GM23338 (cell line): ENCODE measurements around the gene DDRGK1. TPM values are rescaled to one million over a fixed set of nuclear protein-coding genes. Genes with fewer than 3 reads are reported as not detected.

Experiments
- ATAC-seq: fragments of 200-7000 bp; cut with Tn5 transposase; 3 replicates; pipeline ENCODE4 v1.9.1; 2020
- DNase-seq: peaks from one replicate; pipeline ENCODE4 v3.0.0-alpha.2; 2015; ENCODE audit warnings: low spot score
- H2AFZ ChIP-seq: fragments of 200-600 bp; sonication (generic); 2 replicates; pipeline ENCODE4 v1.8.0; 2016; ENCODE audit warnings: antibody characterized with exemption, mild to moderate bottlenecking, moderate library complexity
- H3F3A ChIP-seq: fragments of 200-600 bp; sonication (generic); replicated peaks from 2 replicates; pipeline ENCODE4 v1.8.0; 2017; ENCODE audit warnings: antibody characterized with exemption, mixed run types, low read depth
- H3K27ac ChIP-seq: fragments of 200-600 bp; sonication (generic); 2 replicates; pipeline ENCODE4 v1.6.1; 2016; ENCODE audit warnings: low read depth
- H3K27me3 ChIP-seq: fragments of 200-600 bp; sonication (generic); 2 replicates; pipeline ENCODE4 v1.8.0; 2016; ENCODE audit warnings: mild to moderate bottlenecking, mixed run types, moderate library complexity; ENCODE audit not compliant: insufficient read depth
- H3K36me3 ChIP-seq: fragments of 200-600 bp; sonication (generic); 2 replicates; pipeline ENCODE4 v1.8.0; 2016; ENCODE audit warnings: mild to moderate bottlenecking; ENCODE audit not compliant: insufficient read depth
- H3K4me1 ChIP-seq: fragments of 200-600 bp; sonication (generic); 2 replicates; pipeline ENCODE4 v1.8.0; 2016; ENCODE audit warnings: mild to moderate bottlenecking, moderate library complexity; ENCODE audit not compliant: insufficient read depth
- H3K4me2 ChIP-seq: fragments of 200-600 bp; sonication (generic); 2 replicates; pipeline ENCODE4 v1.7.1; 2017; ENCODE audit warnings: mixed run types
- H3K4me3 ChIP-seq: fragments of 200-600 bp; sonication (generic); 2 replicates; pipeline ENCODE4 v1.6.1; 2016; ENCODE audit warnings: mixed run types
- H3K79me2 ChIP-seq: fragments of 200-600 bp; sonication (generic); replicated peaks from 2 replicates; pipeline ENCODE4 v1.8.0; 2017; ENCODE audit warnings: mild to moderate bottlenecking; ENCODE audit not compliant: insufficient read depth
- H3K9me2 ChIP-seq: fragments of 200-600 bp; sonication (generic); 2 replicates; pipeline ENCODE4 v1.8.0; 2017; ENCODE audit not compliant: insufficient read depth
- H4K20me1 ChIP-seq: fragments of 200-600 bp; sonication (generic); replicated peaks from 2 replicates; pipeline ENCODE4 v1.8.0; 2017; ENCODE audit warnings: mild to moderate bottlenecking; ENCODE audit not compliant: insufficient read depth
- H3K27ac Mint-ChIP-seq: 2 replicates; pipeline ENCODE4 v1.8.0; 2020; ENCODE audit warnings: inconsistent platforms, mild to moderate bottlenecking, moderate library complexity, mixed read lengths
- H3K27me3 Mint-ChIP-seq: 3 replicates; pipeline ENCODE4 v1.8.0; 2022; ENCODE audit warnings: low read depth, mild to moderate bottlenecking, moderate library complexity, mixed read lengths, inconsistent platforms; ENCODE audit not compliant: insufficient read depth, poor library complexity
- H3K36me3 Mint-ChIP-seq: 3 replicates; pipeline ENCODE4 v1.8.0; 2021; ENCODE audit warnings: low read depth, mild to moderate bottlenecking, inconsistent platforms, moderate library complexity, mixed read lengths
- H3K4me1 Mint-ChIP-seq: 3 replicates; pipeline ENCODE4 v1.8.0; 2020; ENCODE audit warnings: mild to moderate bottlenecking, inconsistent platforms, mixed read lengths
- H3K4me3 Mint-ChIP-seq: 3 replicates; pipeline ENCODE4 v1.8.0; 2021; ENCODE audit warnings: moderate library complexity, mild to moderate bottlenecking, inconsistent platforms, mixed read lengths
- H3K9me3 Mint-ChIP-seq: 3 replicates; pipeline ENCODE4 v1.8.0; 2020; ENCODE audit warnings: moderate library complexity, mild to moderate bottlenecking, inconsistent platforms, mixed read lengths
- CREB1 ChIP-seq: fragments of 250-450 bp; sonication (Bioruptor Pico); IDR thresholded peaks from 2 replicates; pipeline ENCODE4 v1.5.0; 2020; ENCODE audit warnings: low read depth, mild to moderate bottlenecking, moderate library complexity
- CTCF ChIP-seq, 2 experiments: fragments of 200-600 bp in 1 of 2; sonication (generic) in 1 of 2; conservative IDR thresholded peaks; 2 replicates each; pipeline versions ENCODE4 v1.5.1 to v1.6.1; 2016 to 2017; ENCODE audit warnings: antibody characterized with exemption in 2 of 2, low read depth in 2 of 2, mild to moderate bottlenecking in 2 of 2, moderate library complexity in 1 of 2
- ETS1 ChIP-seq: IDR thresholded peaks from 2 replicates; pipeline ENCODE4 v1.6.1; 2016; ENCODE audit warnings: antibody characterized with exemption
- EZH2 ChIP-seq: fragments of 200-600 bp; sonication (generic); IDR thresholded peaks from one replicate; pipeline ENCODE4 v1.8.0; 2017; ENCODE audit warnings: antibody characterized with exemption, mild to moderate bottlenecking, low read depth; ENCODE audit not compliant: unreplicated experiment
- EZH2phosphoT487 ChIP-seq: fragments of 200-600 bp; sonication (generic); IDR thresholded peaks from one replicate; pipeline ENCODE4 v1.8.1; 2018; ENCODE audit warnings: antibody characterized with exemption; ENCODE audit not compliant: unreplicated experiment
- JUNB ChIP-seq: IDR thresholded peaks from one replicate; pipeline ENCODE4 v1.6.1; 2016; ENCODE audit warnings: antibody characterized with exemption; ENCODE audit not compliant: unreplicated experiment
- NANOG ChIP-seq: IDR thresholded peaks from 2 replicates; pipeline ENCODE4 v1.6.1; 2016; ENCODE audit warnings: antibody characterized with exemption, borderline replicate concordance
- POLR2AphosphoS5 ChIP-seq: IDR thresholded peaks from 2 replicates; pipeline ENCODE4 v1.6.1; 2016; ENCODE audit warnings: antibody characterized with exemption, low read depth
- REST ChIP-seq: IDR thresholded peaks from one replicate; pipeline ENCODE4 v1.6.1; 2018; ENCODE audit warnings: antibody characterized with exemption; ENCODE audit not compliant: unreplicated experiment
- STAT1 ChIP-seq: IDR thresholded peaks from one replicate; pipeline ENCODE4 v1.6.1; 2016; ENCODE audit warnings: antibody characterized with exemption; ENCODE audit not compliant: unreplicated experiment
- ZNF114 ChIP-seq: fragments of 250-450 bp; sonication (Bioruptor Pico); IDR thresholded peaks from 2 replicates; pipeline ENCODE4 v1.5.0; 2020; ENCODE audit warnings: mild to moderate bottlenecking, moderate library complexity
- ZNF331 ChIP-seq: fragments of 250-450 bp; sonication (Bioruptor Pico); IDR thresholded peaks from 2 replicates; pipeline ENCODE4 v1.5.0; 2020; ENCODE audit warnings: low read depth, mild to moderate bottlenecking, moderate library complexity
- ZNF462 ChIP-seq: fragments of 250-450 bp; sonication (Bioruptor Pico); IDR thresholded peaks from 2 replicates; pipeline ENCODE4 v1.5.0; 2020; ENCODE audit warnings: mild to moderate bottlenecking, moderate library complexity
- polyA plus RNA-seq: library from polyadenylated mRNA; unstranded; fragments of >200 nt; fragmentation: Nextera tagmentation; extraction: Ambion mirVana; gene quantifications from 2 replicates; pipeline ENCODE4 v1.2.1, GENCODE V29; 2016
- total RNA-seq: library from RNA; depleted of rRNA; stranded (reverse); fragments of >200 nt; shearing (Covaris generic); gene quantifications from 2 replicates; pipeline ENCODE4 v1.2.3, GENCODE V29; 2014

Gene DDRGK1
- total and polyA plus RNA-seq, 2 experiments from 2014 or later = 44.0 to 45.5 TPM

- Histone ChIP-seq H3K79me2 (no peaks in the 10 kb centered on the region), H3K36me3 (no peaks in the 10 kb centered on the region), H3K9me2 (no peaks in the 10 kb centered on the region), H3K4me1 (peaks cover 20% of the 10 kb centered on the region), H3K27me3 (peaks cover 5% of the 10 kb centered on the region; the same call in 1 of the 2 replicates), H3K4me2 (peak overlapping the region; percentile 84), H3F3A (0 out of 2 replicates have a peak, but pooled peaks cover 9% of the 10 kb centered on the region), H2AFZ (peak overlapping the region; percentile 94; the same call in 1 of the 2 replicates), H3K4me3 (peak overlapping the region; percentile 62), H3K27ac (no peak overlapping the region), H4K20me1 (no peaks in the 10 kb centered on the region)
- TF ChIP-seq REST = no peak
- TF ChIP-seq STAT1 = no peak
- no peak for TF ChIP-seq CTCF (conservative IDR thresholded peaks at IDR 0.05; ENCODE audit: low read depth in 2 of 2)
- no peak for TF ChIP-seq POLR2AphosphoS5
- no peak for TF ChIP-seq JUNB
- TF ChIP-seq NANOG = no peak
- TF ChIP-seq ZNF331 (CRISPR knock-in tag) = no peak
- no peak for TF ChIP-seq ZNF462 (CRISPR knock-in tag)
- no peak for TF ChIP-seq ETS1
- TF ChIP-seq CREB1 (CRISPR knock-in tag) = no peak
- no peak for TF ChIP-seq EZH2
- no peak for TF ChIP-seq ZNF114 (CRISPR knock-in tag)
- TF ChIP-seq EZH2phosphoT487 = no peak
- Mint-ChIP-seq H3K27me3 (peaks cover 21% of the 10 kb centered on the region), H3K27ac (no peak overlapping the region), H3K4me1 (peaks cover 42% of the 10 kb centered on the region), H3K9me3 (no peaks in the 10 kb centered on the region), H3K4me3 (peak overlapping the region; percentile 68), H3K36me3 (peaks cover 12% of the 10 kb centered on the region)
- DNase-seq = peak; percentile 47
- peak; percentile 14 for ATAC-seq
Measured at GRCh38 chr20:3167738-3168078, 36.8 kb downstream of the DDRGK1 start.
